Right lobe of liver (tissue), 4 donors: ENCODE results near the gene ATXN1.

Source experiments
- CTCF ChIP-seq, 4 donors: fragments of 200-600 bp in 3 of 4; fragments of 450-650 bp in 1 of 4; IDR thresholded peaks; one replicate each; pipeline versions ENCODE4 v1.5.1 to v1.8.0; 2016 to 2022; ENCODE audit warnings: antibody characterized with exemption in 4 of 4, mild to moderate bottlenecking in 2 of 4
- POLR2A ChIP-seq: fragments of 450-650 bp; IDR thresholded peaks from one replicate; pipeline ENCODE4 v1.6.1; 2017; ENCODE audit warnings: antibody characterized with exemption, mild to moderate bottlenecking
- donor health status: DM: no; HTN: no; CAD: no.
- donor health status: DM: no; HTN: no; CAD: no.
- donor health status: DM: no; HTN: yes; CAD: no.

GRCh38 chr6:16316741-16317251, 444.5 kb downstream of the ATXN1 start:
- TF ChIP-seq CTCF (IDR thresholded peaks at IDR 0.05): peak; percentile 29 to 76 (median 69)
- TF ChIP-seq POLR2A: no peak
